Astrocyte of the spinal cord (primary cell): ENCODE data around the gene GALK1.
A peak's percentile ranks its signal among the peaks of the same experiment; 100 is the strongest.

ENCODE experiments used
- DNase-seq: peaks from one replicate; pipeline ENCODE4 v3.0.0; 2011; ENCODE audit warnings: low read depth, low spot score
- H3K4me3 ChIP-seq: 2 replicates; pipeline ENCODE4 v1.5.1; 2011; ENCODE audit warnings: low read depth, mild to moderate bottlenecking, low read length, moderate library complexity
- in situ Hi-C: cut with HindIII; loops from 2 replicates; pipeline ENCODE4 v1.10.0; 2017; ENCODE audit warnings: low sequenced_read_pairs
- TF ChIP-seq, protein P1 (sequence below): IDR thresholded peaks from 2 replicates; pipeline ENCODE4 v1.5.1; 2012; ENCODE audit warnings: low read depth, mild to moderate bottlenecking, low read length, inconsistent platforms

Gene GALK1

DNA sequence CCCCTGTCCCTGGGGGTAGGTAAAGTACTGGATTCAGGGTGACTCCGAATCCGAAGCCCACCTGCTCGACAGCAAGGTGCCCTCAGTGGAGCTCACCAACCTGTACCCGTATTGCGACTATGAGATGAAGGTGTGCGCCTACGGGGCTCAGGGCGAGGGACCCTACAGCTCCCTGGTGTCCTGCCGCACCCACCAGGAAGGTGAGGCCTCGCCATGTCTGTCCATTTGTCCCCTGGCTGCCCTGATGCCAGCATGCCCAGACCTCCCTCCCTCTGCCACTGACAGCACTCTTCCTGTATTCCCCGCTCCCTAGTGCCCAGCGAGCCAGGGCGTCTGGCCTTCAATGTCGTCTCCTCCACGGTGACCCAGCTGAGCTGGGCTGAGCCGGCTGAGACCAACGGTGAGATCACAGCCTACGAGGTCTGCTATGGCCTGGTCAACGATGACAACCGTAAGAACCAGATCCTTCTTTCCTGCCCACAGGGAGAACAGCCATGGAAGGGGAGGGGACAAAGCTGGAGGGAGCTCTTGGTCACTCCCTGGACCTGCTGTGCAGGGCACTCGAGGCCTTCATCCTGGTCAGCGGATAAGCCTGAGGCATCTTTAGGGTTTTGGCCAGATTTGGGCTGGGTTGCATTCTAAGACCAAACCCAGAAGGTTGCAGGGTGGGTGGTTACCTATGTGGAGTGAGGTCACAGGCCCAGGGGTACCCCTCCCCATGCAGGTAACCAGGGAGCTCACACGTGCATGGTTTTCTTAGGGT lies 14.2 kb downstream of the GALK1 start:
- in situ Hi-C loops: no loop called here
- TF ChIP-seq, protein P1, sequence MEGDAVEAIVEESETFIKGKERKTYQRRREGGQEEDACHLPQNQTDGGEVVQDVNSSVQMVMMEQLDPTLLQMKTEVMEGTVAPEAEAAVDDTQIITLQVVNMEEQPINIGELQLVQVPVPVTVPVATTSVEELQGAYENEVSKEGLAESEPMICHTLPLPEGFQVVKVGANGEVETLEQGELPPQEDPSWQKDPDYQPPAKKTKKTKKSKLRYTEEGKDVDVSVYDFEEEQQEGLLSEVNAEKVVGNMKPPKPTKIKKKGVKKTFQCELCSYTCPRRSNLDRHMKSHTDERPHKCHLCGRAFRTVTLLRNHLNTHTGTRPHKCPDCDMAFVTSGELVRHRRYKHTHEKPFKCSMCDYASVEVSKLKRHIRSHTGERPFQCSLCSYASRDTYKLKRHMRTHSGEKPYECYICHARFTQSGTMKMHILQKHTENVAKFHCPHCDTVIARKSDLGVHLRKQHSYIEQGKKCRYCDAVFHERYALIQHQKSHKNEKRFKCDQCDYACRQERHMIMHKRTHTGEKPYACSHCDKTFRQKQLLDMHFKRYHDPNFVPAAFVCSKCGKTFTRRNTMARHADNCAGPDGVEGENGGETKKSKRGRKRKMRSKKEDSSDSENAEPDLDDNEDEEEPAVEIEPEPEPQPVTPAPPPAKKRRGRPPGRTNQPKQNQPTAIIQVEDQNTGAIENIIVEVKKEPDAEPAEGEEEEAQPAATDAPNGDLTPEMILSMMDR: no peak
- H3K4me3 ChIP-seq: no peak overlapping the region
- no peak for DNase-seq

DNA sequence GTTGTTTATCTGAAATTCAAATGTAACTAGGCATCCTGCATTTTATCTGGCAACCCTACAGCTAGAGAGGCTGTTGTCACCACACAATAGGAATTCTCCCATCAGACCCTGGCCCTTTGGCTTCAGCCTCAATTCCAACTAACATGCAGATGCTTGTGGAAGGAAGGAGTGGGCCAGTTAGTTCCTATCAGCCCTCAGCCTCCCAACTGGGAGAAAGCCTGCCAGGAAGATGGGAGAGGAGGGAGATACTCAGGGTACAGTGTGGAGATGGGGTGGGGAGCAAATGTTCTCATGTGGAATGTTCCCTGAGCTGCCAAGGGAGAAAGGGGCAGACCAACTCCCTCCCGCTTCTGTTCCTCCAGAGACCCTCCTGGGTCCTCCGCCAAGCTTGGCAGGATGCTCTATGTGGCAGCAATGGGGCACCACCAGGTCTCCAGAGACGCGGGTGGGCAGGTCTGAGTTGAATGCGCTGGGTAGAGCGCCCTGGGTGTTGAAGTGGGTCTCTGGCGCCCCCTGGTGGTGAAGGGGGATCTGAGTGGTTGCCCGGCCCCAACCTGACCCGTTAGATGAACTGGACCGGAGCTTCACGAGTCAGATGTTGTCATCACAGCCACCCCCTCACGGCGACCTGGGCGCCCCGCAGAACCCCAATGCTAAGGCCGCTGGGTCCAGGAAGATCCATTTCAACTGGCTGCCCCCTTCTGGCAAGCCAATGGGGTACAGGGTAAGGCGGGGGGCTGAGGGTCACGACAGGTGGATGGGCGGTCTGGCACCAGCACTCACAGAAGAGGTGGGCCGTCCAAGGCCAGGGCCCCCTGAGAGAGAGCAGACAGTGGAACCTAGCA lies 15.2 kb downstream of the GALK1 start:
- DNase-seq: peak; percentile 62
- in situ Hi-C loops: no loop called here
- no peak overlapping the region for H3K4me3 ChIP-seq
- TF ChIP-seq, protein P1: peak; percentile 86

DNA sequence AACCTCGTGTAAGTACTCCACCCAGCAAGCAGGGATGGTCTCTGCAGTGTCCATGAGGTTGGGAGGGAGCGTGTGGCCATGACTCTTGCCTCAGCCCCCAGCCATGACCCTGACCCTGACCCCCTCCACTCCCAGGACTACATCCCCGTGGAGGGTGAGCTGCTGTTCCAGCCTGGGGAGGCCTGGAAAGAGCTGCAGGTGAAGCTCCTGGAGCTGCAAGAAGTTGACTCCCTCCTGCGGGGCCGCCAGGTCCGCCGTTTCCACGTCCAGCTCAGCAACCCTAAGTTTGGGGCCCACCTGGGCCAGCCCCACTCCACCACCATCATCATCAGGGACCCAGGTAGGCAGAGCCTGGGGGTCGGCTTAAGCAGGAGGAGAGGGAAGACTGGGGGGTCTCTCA lies 16.3 kb downstream of the GALK1 start:
- no peak for DNase-seq
- in situ Hi-C loops: no loop called here
- TF ChIP-seq, protein P1: no peak
- no peak overlapping the region for H3K4me3 ChIP-seq

DNA sequence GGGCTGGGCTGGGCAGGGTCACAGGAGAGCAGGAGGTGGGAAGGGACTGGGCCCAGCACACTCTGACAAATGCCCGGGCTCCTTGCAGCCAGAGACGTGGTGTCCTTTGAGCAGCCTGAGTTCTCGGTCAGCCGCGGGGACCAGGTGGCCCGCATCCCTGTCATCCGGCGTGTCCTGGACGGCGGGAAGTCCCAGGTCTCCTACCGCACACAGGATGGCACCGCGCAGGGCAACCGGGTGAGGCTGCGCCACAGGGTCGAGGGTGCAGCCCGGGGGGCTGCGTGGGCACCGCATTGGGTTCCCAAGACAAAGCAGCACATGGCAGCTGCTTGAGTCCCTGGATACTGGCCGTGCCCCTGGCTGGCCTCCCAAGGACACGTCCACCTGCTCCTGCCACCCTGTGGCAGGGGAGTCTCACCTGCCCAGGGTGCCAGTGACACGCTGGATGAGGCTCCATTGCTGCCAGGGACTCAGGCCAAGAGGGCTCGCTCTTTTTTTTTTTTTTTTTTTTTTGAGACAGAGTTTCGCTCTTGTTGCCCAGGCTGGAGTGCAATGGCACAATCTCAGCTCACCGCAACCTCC lies 21.3 kb downstream of the GALK1 start:
- no peak overlapping the region for H3K4me3 ChIP-seq
- TF ChIP-seq, protein P1: no peak
- in situ Hi-C loops: no loop called here
- no peak for DNase-seq

DNA sequence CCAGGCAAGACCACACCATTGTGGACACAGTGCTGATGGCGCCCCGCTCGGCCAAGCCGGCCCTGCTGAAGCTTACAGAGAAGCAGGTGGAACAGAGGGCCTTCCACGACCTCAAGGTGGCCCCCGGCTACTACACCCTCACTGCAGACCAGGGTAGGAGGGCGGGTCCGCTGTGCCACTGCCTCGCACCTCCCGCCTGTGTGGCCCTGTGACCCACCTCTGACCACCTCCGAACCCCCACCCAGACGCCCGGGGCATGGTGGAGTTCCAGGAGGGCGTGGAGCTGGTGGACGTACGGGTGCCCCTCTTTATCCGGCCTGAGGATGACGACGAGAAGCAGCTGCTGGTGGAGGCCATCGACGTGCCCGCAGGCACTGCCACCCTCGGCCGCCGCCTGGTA lies 22.7 kb downstream of the GALK1 start:
- in situ Hi-C loops: no loop called here
- DNase-seq: no peak
- H3K4me3 ChIP-seq: no peak overlapping the region
- TF ChIP-seq, protein P1: no peak

DNA sequence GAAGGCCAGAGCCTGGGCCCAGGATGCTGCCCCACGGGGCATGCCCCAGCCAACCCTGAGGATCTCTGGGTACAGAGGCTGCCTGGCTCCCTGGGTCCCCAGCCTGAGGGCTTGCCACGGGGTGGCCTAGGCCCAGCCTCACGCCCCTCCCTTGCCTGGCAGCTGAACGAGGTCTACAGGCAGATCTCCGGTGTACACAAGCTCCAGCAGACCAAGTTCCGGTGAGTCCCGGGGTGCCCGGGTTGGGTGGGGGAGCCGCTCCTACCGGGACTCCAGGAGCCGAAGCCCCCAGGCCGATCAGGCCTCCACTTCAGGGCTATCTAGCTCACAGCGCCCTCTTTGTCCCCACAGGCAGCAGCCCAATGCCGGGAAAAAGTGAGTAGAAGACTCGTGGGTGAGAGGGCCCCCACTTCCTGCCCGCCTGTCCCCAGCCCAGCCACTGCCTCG lies 24.3 kb downstream of the GALK1 start:
- H3K4me3 ChIP-seq: no peak overlapping the region
- in situ Hi-C loops: no loop called here
- DNase-seq: no peak
- TF ChIP-seq, protein P1: no peak
